GM18873 (cell line): ENCODE results near the gene NCK2.

Experiments
- ATAC-seq: cut with Tn5 transposase; IDR thresholded peaks from one replicate; pipeline ENCODE4 v1.9.1; 2021; ENCODE audit warnings: mild to moderate bottlenecking, moderate library complexity, moderate number of reproducible peaks; ENCODE audit not compliant: unreplicated experiment, low FRiP score

The NCK2 gene

GRCh38 chr2:105865222-105865913, 120.7 kb downstream of the NCK2 start:
- ATAC-seq, result no peak

- no peak for ATAC-seq
Observed at GRCh38 chr2:105866216-105867185, 121.8 kb downstream of the NCK2 start.

DNA sequence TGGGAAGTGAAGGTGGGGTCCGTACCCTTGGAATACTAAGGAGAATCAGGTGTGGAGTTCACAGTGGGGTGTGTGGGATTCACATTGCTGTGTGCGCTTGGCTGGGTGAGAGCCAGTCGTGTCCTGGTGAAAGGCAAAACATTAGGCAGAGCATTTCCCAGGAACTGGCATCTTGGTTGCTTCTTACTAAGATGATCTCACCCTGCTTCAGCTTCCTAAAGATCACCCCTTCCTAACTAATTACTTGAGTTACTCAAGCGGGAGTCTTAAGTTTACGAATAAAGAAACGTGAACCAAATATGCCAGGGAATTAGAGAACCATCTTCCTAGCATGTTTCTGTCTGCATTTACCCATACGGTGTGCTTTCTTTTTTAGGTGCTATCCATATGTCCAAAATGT, 122.9 kb downstream of the NCK2 start:
- ATAC-seq, result no peak

DNA sequence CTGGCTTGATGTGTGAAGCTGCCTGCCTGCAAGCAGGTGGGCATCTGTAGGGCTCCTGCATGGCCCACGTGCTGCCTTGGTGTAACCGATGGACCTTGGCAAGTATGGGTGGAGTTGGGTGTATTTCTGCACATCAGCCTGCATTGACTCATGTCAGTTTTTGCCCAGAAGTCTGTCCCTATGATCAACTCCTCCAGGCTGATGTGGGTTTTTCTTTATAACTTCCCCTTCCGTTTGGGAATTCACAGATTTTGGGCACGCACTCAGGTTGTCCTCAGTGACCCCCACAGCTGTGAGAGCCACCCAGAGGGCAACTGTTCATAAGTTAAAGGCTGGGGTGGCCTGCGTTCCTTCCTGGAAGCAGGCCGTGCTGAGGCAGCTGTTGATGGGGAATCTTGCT, 123.3 kb downstream of the NCK2 start:
- ATAC-seq, result no peak

GRCh38 chr2:105869341-105869740, 124.6 kb downstream of the NCK2 start:
- ATAC-seq, result no peak

DNA sequence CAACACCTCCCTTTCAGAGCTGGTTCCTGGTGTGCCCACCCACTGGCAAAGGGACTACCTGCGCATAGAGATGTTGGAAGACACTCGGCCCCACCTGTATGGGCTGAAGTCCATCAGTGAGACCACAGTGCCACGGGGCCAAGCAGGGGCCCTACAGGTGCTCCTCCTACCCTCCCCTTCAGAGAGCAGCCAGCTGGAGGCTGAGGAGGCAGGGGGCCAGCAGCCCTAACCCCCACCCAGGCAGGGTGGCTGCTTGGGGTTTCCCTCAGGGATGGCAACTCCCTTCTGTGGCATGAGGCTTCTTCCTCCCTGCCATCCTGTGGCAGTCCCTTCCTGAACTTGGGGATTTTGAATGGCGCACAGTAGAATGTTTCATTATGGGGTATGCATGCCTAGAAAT, 125.3 kb downstream of the NCK2 start:
- ATAC-seq, result no peak

DNA sequence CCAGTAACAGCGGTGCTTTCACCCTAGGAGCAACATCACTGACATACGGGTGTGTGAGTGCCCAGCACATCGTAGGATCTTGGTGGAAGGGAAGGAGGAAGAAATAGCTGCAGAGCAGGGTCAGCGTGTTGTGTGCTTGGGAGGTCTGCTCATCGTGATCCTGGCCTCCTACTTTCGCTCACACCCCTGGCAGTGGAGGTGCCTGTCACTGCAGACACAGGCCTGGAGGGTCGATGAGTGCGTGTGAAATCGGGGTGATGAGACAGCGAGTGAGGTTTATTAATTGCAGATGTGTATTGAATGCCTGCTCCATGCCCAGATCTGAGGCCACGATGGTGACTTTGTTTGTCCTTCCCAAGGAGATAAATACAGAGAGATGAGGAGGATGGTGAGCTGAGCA, 126.1 kb downstream of the NCK2 start:
- no peak for ATAC-seq

DNA sequence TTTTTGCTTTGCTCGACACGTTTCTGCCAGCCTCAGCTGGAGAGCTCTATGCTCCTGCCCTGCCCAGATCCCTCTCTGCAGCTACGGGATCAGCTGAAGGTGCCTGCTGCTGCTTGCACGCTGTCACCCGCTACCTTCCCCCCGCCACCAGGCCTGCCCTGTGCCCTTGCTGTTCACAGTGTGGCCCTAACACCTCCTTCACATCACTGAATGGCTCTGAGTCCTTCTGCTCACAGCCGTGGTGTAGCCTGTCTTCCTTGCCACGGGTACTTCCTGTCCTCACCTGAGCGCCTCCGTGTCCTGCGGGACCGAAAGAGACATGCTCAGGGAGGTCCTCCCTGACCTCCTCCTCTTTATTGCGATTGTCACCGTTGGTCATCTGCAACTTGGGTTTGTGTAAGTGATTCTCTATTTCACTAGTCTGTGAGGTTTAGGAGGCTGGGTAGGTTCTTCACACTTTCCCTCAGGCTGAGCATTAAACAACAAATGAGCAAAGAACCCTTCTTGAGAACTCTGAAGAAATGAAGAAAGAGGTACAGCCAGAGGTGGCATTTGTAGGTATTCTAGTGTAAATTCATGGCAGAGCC, 127.5 kb downstream of the NCK2 start:
- ATAC-seq, result no peak

GRCh38 chr2:105872830-105873229, 128.1 kb downstream of the NCK2 start:
- no peak for ATAC-seq

- no peak for ATAC-seq
Observed at GRCh38 chr2:105873281-105873680, 128.6 kb downstream of the NCK2 start.

GRCh38 chr2:105873721-105874120, 129.0 kb downstream of the NCK2 start:
- peak; percentile 87 for ATAC-seq

- ATAC-seq, result no peak
Observed at GRCh38 chr2:105874466-105874865, 129.8 kb downstream of the NCK2 start.

DNA sequence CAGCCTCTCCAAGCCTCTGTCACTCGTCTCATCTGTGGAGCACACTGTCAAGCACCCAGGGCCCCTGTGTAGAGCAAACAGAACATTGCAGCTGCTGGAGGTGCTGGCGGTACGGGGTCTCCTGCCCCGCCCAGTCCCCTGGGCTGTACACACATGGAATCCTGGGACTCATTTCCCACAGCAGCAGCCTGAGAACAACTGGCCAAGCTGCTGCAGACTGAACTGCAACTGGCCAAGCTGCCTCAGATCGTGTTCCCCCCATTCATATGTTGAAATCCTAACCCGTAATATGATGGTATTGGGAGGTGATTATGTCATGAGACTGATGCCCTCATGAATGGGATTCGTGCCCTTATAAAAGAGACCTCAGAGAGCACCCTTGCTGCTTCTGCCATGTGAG, 130.5 kb downstream of the NCK2 start:
- ATAC-seq, result no peak

DNA sequence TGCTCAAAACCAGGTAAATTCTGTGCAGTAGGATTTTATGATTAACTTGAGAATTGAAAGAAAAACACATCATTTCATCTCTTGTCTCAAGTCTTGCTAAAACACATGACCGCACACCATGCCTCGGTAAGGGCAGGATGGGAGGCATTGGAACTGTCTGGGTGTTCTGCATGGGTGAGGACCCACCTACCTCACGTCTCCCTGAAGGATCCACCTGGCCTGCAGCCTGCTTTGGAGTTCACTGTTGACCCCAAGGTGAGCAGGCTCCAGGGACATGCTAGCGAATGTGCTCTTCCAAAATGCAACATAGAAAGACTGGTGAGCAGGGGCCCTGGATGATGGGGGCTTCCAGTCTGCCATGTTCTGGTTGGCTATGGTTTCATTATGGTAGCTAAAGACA, 131.5 kb downstream of the NCK2 start:
- ATAC-seq, result no peak

- ATAC-seq, result no peak
Observed at GRCh38 chr2:105877945-105878344, 133.2 kb downstream of the NCK2 start.

GRCh38 chr2:105879106-105879802, 134.5 kb downstream of the NCK2 start:
- no peak for ATAC-seq

GRCh38 chr2:105879803-105880300, 135.1 kb downstream of the NCK2 start:
- no peak for ATAC-seq

GRCh38 chr2:105880637-105881036, 135.9 kb downstream of the NCK2 start:
- ATAC-seq, result no peak

DNA sequence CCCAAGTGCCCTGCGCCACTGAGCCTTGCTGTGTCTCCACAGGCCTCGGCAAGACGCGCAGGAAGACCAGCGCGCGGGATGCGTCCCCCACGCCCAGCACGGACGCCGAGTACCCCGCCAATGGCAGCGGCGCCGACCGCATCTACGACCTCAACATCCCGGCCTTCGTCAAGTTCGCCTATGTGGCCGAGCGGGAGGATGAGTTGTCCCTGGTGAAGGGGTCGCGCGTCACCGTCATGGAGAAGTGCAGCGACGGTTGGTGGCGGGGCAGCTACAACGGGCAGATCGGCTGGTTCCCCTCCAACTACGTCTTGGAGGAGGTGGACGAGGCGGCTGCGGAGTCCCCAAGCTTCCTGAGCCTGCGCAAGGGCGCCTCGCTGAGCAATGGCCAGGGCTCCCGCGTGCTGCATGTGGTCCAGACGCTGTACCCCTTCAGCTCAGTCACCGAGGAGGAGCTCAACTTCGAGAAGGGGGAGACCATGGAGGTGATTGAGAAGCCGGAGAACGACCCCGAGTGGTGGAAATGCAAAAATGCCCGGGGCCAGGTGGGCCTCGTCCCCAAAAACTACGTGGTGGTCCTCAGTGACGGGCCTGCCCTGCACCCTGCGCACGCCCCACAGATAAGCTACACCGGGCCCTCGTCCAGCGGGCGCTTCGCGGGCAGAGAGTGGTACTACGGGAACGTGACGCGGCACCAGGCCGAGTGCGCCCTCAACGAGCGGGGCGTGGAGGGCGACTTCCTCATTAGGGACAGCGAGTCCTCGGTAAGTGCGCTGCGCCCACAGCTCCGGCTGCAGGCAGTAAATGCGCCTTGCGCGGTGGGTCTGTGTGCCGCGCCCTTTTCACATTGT, 136.8 kb downstream of the NCK2 start:
- ATAC-seq, result no peak

DNA sequence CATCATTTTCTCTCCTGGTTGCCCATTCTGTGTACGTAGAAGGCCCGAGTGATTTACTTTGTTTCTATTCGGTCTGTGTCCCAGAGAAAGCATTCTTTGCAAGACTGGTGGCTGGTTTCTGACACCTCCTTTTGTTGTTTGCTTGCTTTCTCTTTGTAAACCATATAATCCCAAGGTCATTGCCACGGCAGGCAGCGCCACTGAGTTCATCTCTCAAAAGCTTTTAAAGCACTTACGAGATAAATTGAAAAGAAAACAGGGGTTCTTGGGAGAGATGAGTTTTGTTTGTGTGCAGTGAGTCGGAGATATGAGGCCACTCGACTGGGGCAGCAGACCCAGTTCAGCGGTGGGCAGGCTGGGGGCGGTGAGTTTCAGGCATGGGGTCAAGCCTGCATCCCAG, 137.6 kb downstream of the NCK2 start:
- ATAC-seq, result no peak
